IMR-90 (cell line): ENCODE data around the gene GIMAP4. TPM values are rescaled to one million over a fixed set of nuclear protein-coding genes. Genes with fewer than 3 reads are reported as not detected.

Source experiments
- ATAC-seq: fragments of 200-7000 bp; cut with Tn5 transposase; 2 replicates; pipeline ENCODE4 v1.9.1; 2020; ENCODE audit warnings: low read depth, mild to moderate bottlenecking, moderate library complexity
- BruUV-seq: library from RNA; stranded (reverse); fragments of 400-500 nt; replicated peaks from 2 replicates; lab custom pipeline; 2021; lab: Mats Ljungman, UMichigan
- CTCF ChIA-PET: fragments of 300-600 bp; formaldehyde crosslinking; extraction: SDS; loops from one replicate; lab custom pipeline; 2021; ENCODE audit warnings: antibody characterized with exemption; lab: Yijun Ruan, JAX
- POLR2A ChIA-PET: fragments of 300-600 bp; sonication (Branson Sonifier 250); formaldehyde crosslinking; loops from one replicate; lab custom pipeline; 2022; ENCODE audit warnings: antibody characterized with exemption; ENCODE audit not compliant: unreplicated experiment; lab: Charles Lee
- DNase-seq: peaks from one replicate; pipeline ENCODE4 v3.0.0; 2013
- H2AFZ ChIP-seq: replicated peaks from 2 replicates; pipeline ENCODE3; 2013; ENCODE audit warnings: low read length, mild to moderate bottlenecking; ENCODE audit not compliant: poor library complexity
- H2AK5ac ChIP-seq: 2 replicates; pipeline ENCODE4 v1.6.1; 2013; ENCODE audit warnings: low read depth, low read length, inconsistent platforms
- H2AK9ac ChIP-seq: replicated peaks from 2 replicates; pipeline ENCODE3; 2013; ENCODE audit warnings: mild to moderate bottlenecking, low read depth, low read length, moderate library complexity; ENCODE audit not compliant: poor library complexity
- H2BK120ac ChIP-seq: 2 replicates; pipeline ENCODE4 v1.6.1; 2013; ENCODE audit warnings: low read depth, low read length, inconsistent platforms
- H2BK15ac ChIP-seq: 3 replicates; pipeline ENCODE4 v1.6.1; 2013; ENCODE audit warnings: low read depth, low read length, inconsistent platforms
- H2BK20ac ChIP-seq: 2 replicates; pipeline ENCODE4 v1.6.1; 2013; ENCODE audit warnings: low read depth, mild to moderate bottlenecking, inconsistent platforms, low read length, moderate library complexity
- H2BK5ac ChIP-seq: 2 replicates; pipeline ENCODE4 v1.6.1; 2013; ENCODE audit warnings: mild to moderate bottlenecking, low read depth, low read length, inconsistent platforms; ENCODE audit not compliant: poor library complexity, severe bottlenecking
- H3K14ac ChIP-seq: replicated peaks from 2 replicates; pipeline ENCODE4 v1.6.1; 2013; ENCODE audit warnings: low read depth, low read length, inconsistent platforms
- H3K18ac ChIP-seq: 2 replicates; pipeline ENCODE4 v1.6.1; 2013; ENCODE audit warnings: low read depth, low read length, control low read depth
- H3K23ac ChIP-seq: 2 replicates; pipeline ENCODE4 v1.6.1; 2013; ENCODE audit warnings: low read depth, low read length, inconsistent platforms
- H3K27ac ChIP-seq: 2 replicates; pipeline ENCODE4 v1.5.1; 2013; ENCODE audit warnings: mild to moderate bottlenecking, control low read depth, low read length; ENCODE audit not compliant: insufficient read depth
- H3K27me3 ChIP-seq: 2 replicates; pipeline ENCODE4 v1.6.1; 2013; ENCODE audit warnings: low read length; ENCODE audit not compliant: control insufficient read depth, insufficient read depth
- H3K36me3 ChIP-seq: 2 replicates; pipeline ENCODE4 v1.6.1; 2013; ENCODE audit warnings: low read length, mixed read lengths; ENCODE audit not compliant: control insufficient read depth, insufficient read depth
- H3K4ac ChIP-seq: 2 replicates; pipeline ENCODE4 v1.6.1; 2013; ENCODE audit warnings: low read depth, low read length, inconsistent platforms
- H3K4me1 ChIP-seq: 2 replicates; pipeline ENCODE4 v1.6.1; 2013; ENCODE audit warnings: low read length, mixed read lengths; ENCODE audit not compliant: control insufficient read depth, insufficient read depth
- H3K4me2 ChIP-seq: 2 replicates; pipeline ENCODE4 v1.6.1; 2013; ENCODE audit warnings: low read depth, mild to moderate bottlenecking, control low read depth, low read length, moderate library complexity
- H3K4me3 ChIP-seq: 2 replicates; pipeline ENCODE4 v1.5.1; 2013; ENCODE audit warnings: low read depth, mild to moderate bottlenecking, control low read depth, low read length, moderate library complexity; ENCODE audit not compliant: insufficient read depth
- H3K56ac ChIP-seq: 2 replicates; pipeline ENCODE4 v1.6.1; 2013; ENCODE audit warnings: low read length, inconsistent platforms; ENCODE audit not compliant: insufficient read depth; ENCODE audit errors: extremely low read depth
- H3K79me1 ChIP-seq, 2 experiments: 2 replicates each; pipeline ENCODE4 v1.6.1; 2013; ENCODE audit warnings: low read length in 2 of 2, inconsistent platforms in 1 of 2, low read depth in 1 of 2
- H3K9ac ChIP-seq: 2 replicates; pipeline ENCODE4 v1.6.1; 2013; ENCODE audit warnings: low read depth, low read length, control low read depth
- H3K9me1 ChIP-seq: 2 replicates; pipeline ENCODE4 v1.6.1; 2013; ENCODE audit warnings: low read length, inconsistent platforms; ENCODE audit not compliant: insufficient read depth
- H3K9me3 ChIP-seq: 2 replicates; pipeline ENCODE4 v1.6.1; 2013; ENCODE audit warnings: low read length; ENCODE audit not compliant: control insufficient read depth, insufficient read depth
- H4K20me1 ChIP-seq: 2 replicates; pipeline ENCODE4 v1.6.1; 2013; ENCODE audit warnings: low read length, inconsistent platforms; ENCODE audit not compliant: insufficient read depth
- H4K5ac ChIP-seq: 2 replicates; pipeline ENCODE4 v1.6.1; 2013; ENCODE audit warnings: mild to moderate bottlenecking, low read depth, low read length, control low read depth
- H4K8ac ChIP-seq, 2 experiments: 2 replicates each; pipeline ENCODE4 v1.6.1; 2013; ENCODE audit warnings: low read depth in 2 of 2, low read length in 2 of 2, control low read depth in 1 of 2, inconsistent platforms in 1 of 2
- H4K91ac ChIP-seq: 2 replicates; pipeline ENCODE4 v1.6.1; 2013; ENCODE audit warnings: low read depth, low read length, inconsistent platforms; ENCODE audit not compliant: insufficient read depth
- BHLHE40 ChIP-seq: fragments of 150-350 bp; IDR thresholded peaks from 2 replicates; pipeline ENCODE4 v1.6.1; 2016; ENCODE audit warnings: mild to moderate bottlenecking, low read depth, low read length
- CEBPB ChIP-seq: IDR thresholded peaks from 2 replicates; pipeline ENCODE4 v1.6.1; 2012; ENCODE audit warnings: low read depth, low read length, improper control_type of control experiment
- CHD1 ChIP-seq: IDR thresholded peaks from 2 replicates; pipeline ENCODE4 v1.6.1; 2012; ENCODE audit warnings: low read depth, low read length, improper control_type of control experiment
- CTCF ChIP-seq: conservative IDR thresholded peaks from 2 replicates; pipeline ENCODE4 v1.5.1; 2012; ENCODE audit warnings: mild to moderate bottlenecking, low read depth, low read length, improper control_type of control experiment
- ELK1 ChIP-seq: fragments of 150-350 bp; IDR thresholded peaks from 2 replicates; pipeline ENCODE4 v1.6.1; 2016; ENCODE audit warnings: low read depth, mild to moderate bottlenecking, low read length, moderate library complexity, borderline replicate concordance
- FOS ChIP-seq: fragments of 150-350 bp; IDR thresholded peaks from 2 replicates; pipeline ENCODE4 v1.6.1; 2016; ENCODE audit warnings: low read depth, low read length
- MAFK ChIP-seq: IDR thresholded peaks from 2 replicates; pipeline ENCODE4 v1.6.1; 2012; ENCODE audit warnings: low read depth, low read length, improper control_type of control experiment
- MAZ ChIP-seq: IDR thresholded peaks from 2 replicates; pipeline ENCODE4 v1.6.1; 2012; ENCODE audit warnings: low read depth, mild to moderate bottlenecking, low read length, improper control_type of control experiment, moderate library complexity, borderline replicate concordance
- MXI1 ChIP-seq: IDR thresholded peaks from 2 replicates; pipeline ENCODE4 v1.6.1; 2012; ENCODE audit warnings: low read depth, mild to moderate bottlenecking, low read length, moderate library complexity, borderline replicate concordance
- NFE2L2 ChIP-seq: fragments of 150-350 bp; IDR thresholded peaks from 2 replicates; pipeline ENCODE4 v1.6.1; 2016; ENCODE audit warnings: low read depth, mild to moderate bottlenecking, low read length
- POLR2A ChIP-seq: IDR thresholded peaks from 2 replicates; pipeline ENCODE4 v1.6.1; 2012; ENCODE audit warnings: mild to moderate bottlenecking, low read depth, low read length
- RAD21 ChIP-seq: IDR thresholded peaks from 2 replicates; pipeline ENCODE4 v1.6.1; 2012; ENCODE audit warnings: low read length, improper control_type of control experiment
- RCOR1 ChIP-seq: IDR thresholded peaks from 2 replicates; pipeline ENCODE4 v1.6.1; 2012; ENCODE audit warnings: mild to moderate bottlenecking, low read length, improper control_type of control experiment; ENCODE audit not compliant: insufficient replicate concordance
- RFX5 ChIP-seq: IDR thresholded peaks from 2 replicates; pipeline ENCODE4 v1.8.0; 2012; ENCODE audit warnings: low read depth, mild to moderate bottlenecking, low read length, moderate library complexity
- SMC3 ChIP-seq: fragments of 150-350 bp; IDR thresholded peaks from 2 replicates; pipeline ENCODE4 v1.6.1; 2016; ENCODE audit warnings: low read depth, mild to moderate bottlenecking, antibody characterized with exemption, low read length, moderate library complexity
- USF2 ChIP-seq: fragments of 150-350 bp; IDR thresholded peaks from 2 replicates; pipeline ENCODE4 v1.6.1; 2017; ENCODE audit warnings: mild to moderate bottlenecking, antibody characterized with exemption, low read length, low read depth
- WGBS, 2 experiments: methylation state at CpG; one replicate each; pipeline versions ENCODE4 v1.1.5 to v1.1.7; 2013; ENCODE audit warnings: missing lambda C conversion rate in 2 of 2; ENCODE audit not compliant: insufficient read length in 1 of 2; ENCODE audit errors: extremely low coverage in 2 of 2; 5-methylcytosine and 5-hydroxymethylcytosine counted together
- dilution Hi-C: fragments of 300-500 bp; cut with HindIII; formaldehyde crosslinking; loops from one replicate; pipeline ENCODE4 v1.14.3; 2018; ENCODE audit warnings: low sequenced_read_pairs; ENCODE audit not compliant: unreplicated experiment
- in situ Hi-C: fragments of 300-500 bp; cut with MboI; formaldehyde crosslinking; loops from 3 replicates; pipeline ENCODE4 v1.14.3; 2019; ENCODE audit warnings: low sequenced_read_pairs, inconsistent platforms, mixed read lengths
- intact Hi-C: fragments of 100-400 bp; cut with micrococcal nuclease; formaldehyde crosslinking; loops from 2 replicates; pipeline ENCODE4 v1.10.0; 2022
- polyA plus RNA-seq, 3 experiments: library from polyadenylated mRNA; depleted of rRNA; stranded (reverse); fragments of >200 nt; gene quantifications; 2 replicates each; pipeline ENCODE4 v1.2.3, GENCODE V29; 2012; ENCODE audit warnings: low replicate concordance in 1 of 3
- total RNA-seq: library from RNA; depleted of rRNA; stranded (reverse); fragments of >200 nt; gene quantifications from 2 replicates; pipeline ENCODE4 v1.2.3, GENCODE V29; 2012

GIMAP4 gene
- total and polyA plus RNA-seq, 2 of the 4 experiments (the other 2 are of a cell fraction), result not detected

- Histone ChIP-seq H3K18ac (no peak overlapping the region), H2AK5ac (no peak overlapping the region), H2BK20ac (no peak overlapping the region), H3K9me1 (no peaks in the 10 kb centered on the region), H3K56ac (no peak overlapping the region), H2BK120ac (no peak overlapping the region), H3K36me3 (no peaks in the 10 kb centered on the region), H3K14ac (no peak overlapping the region), H2BK15ac (no peak overlapping the region), H2AK9ac (no peak overlapping the region), H4K8ac (no peak overlapping the region), H3K4me2 (no peak overlapping the region), H3K27me3 (no peaks in the 10 kb centered on the region), H4K91ac (no peak overlapping the region), H3K4ac (no peak overlapping the region), H3K23ac (no peak overlapping the region), H4K5ac (no peak overlapping the region), H2AFZ (no peak overlapping the region), H3K4me3 (no peak overlapping the region), H2BK5ac (no peak overlapping the region), H3K79me1 (no peaks in the 10 kb centered on the region), H3K9ac (no peak overlapping the region), H3K9me3 (peaks cover 10% of the 10 kb centered on the region; the same call in 1 of the 2 replicates), H3K27ac (no peak overlapping the region), H3K4me1 (no peaks in the 10 kb centered on the region), H4K20me1 (no peaks in the 10 kb centered on the region)
- intact Hi-C loops, result no loop called here
- WGBS, 2 experiments, result no CpG with 5 or more reads among the region's 3 CpGs
- in situ Hi-C loops, result no loop called here
- no peak for DNase-seq
- dilution Hi-C loops, result no loop called here
- no peak for TF ChIP-seq FOS
- TF ChIP-seq RFX5, result no peak
- TF ChIP-seq NFE2L2, result no peak
- TF ChIP-seq BHLHE40, result no peak
- no peak for TF ChIP-seq POLR2A
- TF ChIP-seq MAZ, result no peak
- no peak for TF ChIP-seq SMC3
- TF ChIP-seq CTCF, result no peak
- TF ChIP-seq CEBPB, result no peak
- no peak for TF ChIP-seq ELK1
- TF ChIP-seq RAD21, result no peak
- no peak for TF ChIP-seq USF2
- TF ChIP-seq RCOR1, result no peak
- TF ChIP-seq CHD1, result no peak
- TF ChIP-seq MXI1, result no peak
- no peak for TF ChIP-seq MAFK
- POLR2A ChIA-PET, result no interaction called here
- CTCF ChIA-PET, result no interaction called here
- no peak for ATAC-seq
- no TSS peak for BruUV-seq
These were observed 53.6 kb downstream of the GIMAP4 start for GRCh38 chr7:150620617-150621371.
